ENCODE data around the gene PILRA.
"Not testable (repeated sequence)": the region's sequence is repeated elsewhere in the genome, so short reads cannot be mapped to it uniquely, and the experiment has no call there.

Gene PILRA

DNA sequence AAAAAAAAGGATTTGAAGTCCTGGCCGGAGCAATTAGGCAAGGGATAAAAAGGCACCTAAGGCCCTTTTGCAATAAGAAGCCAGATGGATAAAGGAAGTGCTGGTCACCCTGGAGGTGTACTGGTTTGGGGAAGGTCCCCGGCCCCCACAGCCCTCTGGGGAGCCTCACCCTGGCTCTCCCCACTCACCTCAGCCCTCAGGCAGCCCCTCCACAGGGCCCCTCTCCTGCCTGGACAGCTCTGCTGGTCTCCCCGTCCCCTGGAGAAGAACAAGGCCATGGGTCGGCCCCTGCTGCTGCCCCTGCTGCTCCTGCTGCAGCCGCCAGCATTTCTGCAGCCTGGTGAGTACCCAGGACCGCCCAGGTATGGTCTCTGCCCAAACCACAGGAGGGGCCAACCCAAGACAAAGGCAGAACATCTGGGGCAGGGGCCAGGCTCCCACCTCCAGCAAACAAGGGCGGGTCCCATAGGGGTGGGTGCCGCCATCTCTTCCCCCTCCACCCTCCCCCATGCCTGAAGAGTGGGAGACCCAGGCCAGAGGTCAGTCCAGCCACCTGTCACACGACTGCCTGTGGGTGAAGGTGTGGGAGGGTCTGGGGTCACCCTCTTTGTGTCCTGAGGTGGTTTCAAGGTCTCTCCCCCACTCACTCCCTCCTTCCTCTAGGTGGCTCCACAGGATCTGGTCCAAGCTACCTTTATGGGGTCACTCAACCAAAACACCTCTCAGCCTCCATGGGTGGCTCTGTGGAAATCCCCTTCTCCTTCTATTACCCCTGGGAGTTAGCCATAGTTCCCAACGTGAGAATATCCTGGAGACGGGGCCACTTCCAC, 15.0 kb upstream of the PILRA start, which contains the start of gene PILRB:
TSS of gene PILRB (plus strand) at position 91 of the 830 bp plus-strand sequence. CDS start at position 277, 186 bp downstream.
- DNase-seq, result no peak

DNA sequence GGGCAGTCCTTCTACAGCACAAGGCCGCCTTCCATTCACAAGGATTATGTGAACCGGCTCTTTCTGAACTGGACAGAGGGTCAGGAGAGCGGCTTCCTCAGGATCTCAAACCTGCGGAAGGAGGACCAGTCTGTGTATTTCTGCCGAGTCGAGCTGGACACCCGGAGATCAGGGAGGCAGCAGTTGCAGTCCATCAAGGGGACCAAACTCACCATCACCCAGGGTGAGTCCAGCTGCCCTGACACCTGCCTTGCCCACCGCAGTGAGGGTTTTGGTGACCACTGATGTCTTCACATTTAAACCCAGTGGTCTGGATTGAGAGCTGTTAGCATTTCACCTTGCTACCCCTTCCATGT, 14.5 kb upstream of the PILRA start:
- no peak for DNase-seq

DNA sequence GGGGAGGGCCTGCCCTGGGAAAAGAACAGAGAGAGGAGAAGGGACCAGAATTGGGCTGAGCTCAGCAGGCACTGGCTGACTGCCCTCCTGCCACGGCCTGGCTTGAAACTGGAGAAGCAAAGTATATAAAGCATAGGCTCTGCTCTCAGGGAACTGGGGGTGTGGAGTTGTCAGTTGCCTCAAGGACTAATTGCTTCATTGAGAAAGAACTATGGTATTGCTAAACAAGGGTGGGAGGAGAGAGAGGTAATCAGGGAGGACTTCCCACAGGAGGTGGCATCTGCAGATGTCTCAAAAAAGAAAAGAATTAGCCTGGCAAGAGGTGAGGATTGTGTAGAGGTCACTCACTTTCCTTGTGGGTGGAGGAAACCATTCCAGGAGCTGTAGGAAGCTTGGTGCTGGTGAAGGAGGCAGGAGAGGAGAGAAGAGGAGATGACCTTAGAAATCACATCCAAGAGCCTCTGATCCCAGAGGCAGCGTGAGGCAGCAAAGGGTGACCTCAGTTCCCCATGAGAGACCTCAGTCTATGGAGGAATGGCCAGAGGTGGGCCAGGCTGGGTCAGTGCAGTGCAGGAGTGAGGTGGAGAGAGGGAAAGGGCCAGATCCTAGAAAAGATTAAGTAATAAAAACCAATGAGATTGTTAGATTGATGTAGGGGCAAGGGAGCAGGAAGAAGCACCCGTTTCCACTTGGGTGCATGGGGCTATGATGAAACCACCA, 13.0 kb upstream of the PILRA start:
- no peak for DNase-seq

DNA sequence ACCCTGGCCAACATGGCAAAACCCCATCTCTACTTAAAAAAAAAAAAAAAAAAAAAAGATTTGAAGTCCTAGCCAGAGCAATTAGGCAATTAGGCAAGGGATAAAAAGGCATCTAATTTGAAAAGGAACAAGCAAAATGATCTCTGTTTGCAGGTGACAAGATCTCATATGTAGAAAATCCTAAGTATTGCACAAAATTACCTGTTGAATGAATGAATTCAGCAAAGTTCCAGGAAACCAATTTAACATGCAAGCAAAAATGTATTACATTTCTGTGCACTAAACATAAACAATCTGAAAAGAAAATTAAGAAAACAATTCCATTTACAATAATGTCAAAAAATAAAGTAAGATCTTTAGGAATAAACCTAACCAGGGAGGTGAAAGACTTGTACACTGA, 10.2 kb upstream of the PILRA start:
- no peak for DNase-seq

DNA sequence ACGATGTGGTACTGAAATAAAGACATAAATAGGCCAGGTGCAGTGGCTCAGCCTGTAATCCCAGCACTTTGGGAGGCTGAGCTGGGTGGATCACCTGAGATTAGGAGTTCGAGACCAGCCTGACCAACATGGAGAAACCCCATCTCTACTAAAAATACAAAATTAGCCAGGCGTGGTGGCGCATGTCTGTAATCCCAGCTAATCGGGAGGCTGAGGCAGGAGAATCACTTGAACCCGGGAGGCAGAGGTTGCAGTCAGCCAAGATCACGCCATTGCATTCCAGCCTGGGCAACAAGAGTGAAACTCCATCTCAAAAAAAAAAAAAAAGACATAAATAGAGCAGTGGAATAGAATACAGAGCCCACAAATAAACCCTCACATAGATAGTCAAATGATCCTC, 9.5 kb upstream of the PILRA start:
- DNase-seq, result not testable (repeated sequence)

DNA sequence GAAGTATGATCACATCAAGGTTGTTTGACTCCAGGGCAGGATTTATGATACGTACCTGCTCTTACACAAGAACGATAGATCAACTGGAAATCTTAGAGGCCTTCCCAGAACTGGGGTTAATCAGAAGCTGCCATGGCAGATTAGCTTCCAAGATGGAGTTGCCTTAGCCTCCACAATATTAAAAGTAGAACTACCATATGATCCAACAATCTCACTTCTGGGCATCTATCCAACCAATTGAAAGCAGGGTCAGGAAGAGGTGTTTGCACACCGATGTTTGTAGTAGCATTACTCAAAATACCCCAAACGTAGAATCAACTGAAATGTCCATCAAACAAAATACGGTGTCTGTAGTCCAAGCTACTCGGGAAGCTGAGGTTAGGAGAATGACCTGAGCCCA, 8.8 kb upstream of the PILRA start:
- no peak for DNase-seq

DNA sequence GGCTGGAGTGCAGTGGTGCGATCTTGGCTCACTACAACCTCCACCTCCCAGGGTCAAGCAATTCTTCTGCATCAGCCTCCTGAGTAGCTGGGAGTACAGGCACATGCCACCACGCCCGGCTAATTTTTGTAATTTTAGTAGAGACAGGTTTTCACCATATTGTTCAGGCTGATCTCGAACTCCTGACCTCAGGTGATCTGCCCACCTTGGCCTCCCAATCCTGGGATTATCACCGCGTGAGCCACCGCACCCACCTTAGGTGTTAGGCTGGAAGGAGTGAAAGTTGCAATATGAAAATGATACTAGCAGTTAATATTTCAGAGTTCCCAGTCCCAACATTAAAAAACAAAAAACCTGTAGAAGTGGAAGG, 7.3 kb upstream of the PILRA start:
- DNase-seq, result not testable (repeated sequence)

DNA sequence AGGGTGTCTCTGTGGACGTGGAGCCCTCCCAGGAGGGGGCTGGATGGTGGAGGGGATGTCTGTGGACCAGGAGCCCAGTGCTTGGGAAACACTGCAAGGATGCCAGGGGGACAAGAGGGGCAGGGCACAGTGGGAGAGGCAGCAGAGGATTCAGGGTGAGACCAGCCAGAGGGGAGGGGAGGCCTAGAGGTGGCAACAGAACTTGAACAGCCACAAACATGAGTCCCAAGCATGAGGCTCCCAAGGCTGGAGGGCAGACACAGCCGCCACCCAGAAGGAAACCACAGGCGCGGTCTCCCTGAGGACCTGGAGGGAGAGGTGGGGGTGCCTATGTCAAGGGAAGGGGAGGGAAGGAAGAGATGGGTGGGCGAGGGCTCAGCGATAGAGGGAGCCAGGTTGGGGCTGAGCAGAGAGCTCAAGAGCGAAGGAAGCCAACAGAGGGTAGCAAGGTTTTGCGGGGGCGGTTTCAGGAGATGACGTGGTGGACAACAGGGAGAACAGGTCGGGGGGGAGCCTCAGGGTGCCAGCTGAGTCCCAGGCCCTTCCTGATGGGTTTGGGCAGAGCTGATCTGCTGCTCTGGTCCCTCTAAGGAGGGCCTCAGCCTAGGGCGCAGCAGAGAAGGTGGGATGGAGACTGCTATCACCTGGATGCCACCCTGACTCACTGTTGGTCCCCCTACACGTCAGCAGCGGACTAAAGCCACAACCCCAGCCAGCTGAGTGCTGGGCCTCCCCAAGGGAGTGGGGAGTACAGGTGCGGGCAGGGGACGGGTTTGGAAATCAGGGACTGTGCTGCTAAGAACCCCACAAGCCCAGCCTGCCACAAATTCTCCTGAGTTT, 6.7 kb upstream of the PILRA start:
- DNase-seq, result no peak

DNA sequence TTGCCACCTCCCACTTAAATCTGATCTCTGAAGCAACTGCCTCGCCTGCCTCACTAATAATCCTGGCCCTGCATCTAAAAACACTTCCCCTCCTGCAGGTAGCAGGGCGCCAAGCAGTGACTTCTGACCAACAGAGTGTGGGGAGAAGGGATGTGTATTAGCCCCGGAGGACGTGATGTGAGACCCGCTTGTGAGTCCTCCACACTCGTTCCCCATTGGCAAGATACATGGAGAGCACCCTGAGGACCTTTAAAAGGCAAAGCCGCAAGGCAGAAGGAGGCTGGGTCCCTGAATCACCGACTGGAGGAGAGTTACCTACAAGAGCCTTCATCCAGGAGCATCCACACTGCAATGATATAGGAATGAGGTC, 6.1 kb upstream of the PILRA start:
- no peak for DNase-seq

DNA sequence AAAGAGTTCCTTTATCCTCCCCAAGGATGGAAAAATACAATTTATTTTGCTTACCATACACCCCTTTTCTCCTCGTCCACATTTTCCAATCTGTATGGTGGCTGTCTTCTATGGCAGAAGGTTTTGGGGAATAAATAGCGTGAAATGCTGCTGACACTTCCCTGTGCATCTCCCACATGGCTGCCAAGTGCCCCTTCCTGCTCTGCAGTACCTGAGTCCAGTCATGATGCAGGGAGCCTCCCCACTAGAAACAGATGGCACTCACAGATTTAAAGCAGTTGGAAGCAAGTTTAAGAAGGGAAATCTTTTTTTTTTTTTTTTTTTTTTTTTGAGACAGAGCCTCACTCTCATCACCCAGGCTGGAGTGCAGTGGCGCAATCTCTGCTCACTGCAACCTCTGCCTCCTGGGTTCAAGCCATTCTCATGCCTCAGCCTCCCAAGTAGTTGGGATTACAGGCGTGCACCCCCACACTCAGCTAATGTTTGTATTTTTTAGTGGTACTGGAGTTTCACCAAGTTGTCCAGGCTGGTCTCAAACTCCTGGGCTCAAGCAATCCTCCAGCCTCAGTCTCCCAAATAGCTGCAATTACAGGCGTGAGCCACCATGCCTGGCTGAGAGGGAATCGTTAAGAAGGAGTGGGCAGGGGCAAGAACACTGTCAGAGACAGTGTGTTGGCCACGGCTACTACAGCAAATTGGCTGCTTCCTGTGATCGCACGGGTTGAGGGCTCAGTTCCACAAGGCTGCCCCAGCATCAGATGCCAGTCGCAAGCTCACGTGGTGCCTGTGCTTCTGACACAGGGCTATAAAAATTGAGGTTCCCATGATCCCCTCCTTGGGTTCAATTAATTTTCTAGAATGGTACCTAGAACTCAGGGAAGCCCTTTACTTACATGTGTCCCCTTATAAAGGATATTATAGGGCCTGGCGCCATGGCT, 5.3 kb upstream of the PILRA start:
- DNase-seq, result no peak

DNA sequence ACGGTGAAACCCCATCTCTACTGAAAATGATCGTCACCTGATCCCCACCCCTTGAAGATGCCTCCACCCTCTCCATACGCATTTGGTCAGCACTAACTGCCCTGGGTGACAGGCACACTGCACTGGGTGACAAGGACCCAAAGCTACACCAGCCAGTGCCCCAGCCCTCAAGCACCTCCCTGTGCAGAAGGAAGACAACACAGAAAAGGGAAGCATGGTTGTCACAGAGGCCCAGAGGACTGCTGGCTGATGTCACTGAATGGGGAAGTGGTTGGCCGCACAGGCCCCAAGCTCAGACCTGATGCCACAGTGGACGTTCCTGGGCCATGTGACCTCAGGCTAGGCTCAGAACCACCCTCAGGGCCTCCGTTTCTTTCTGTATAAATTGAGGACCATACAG, 4.2 kb upstream of the PILRA start:
- no peak for DNase-seq

DNA sequence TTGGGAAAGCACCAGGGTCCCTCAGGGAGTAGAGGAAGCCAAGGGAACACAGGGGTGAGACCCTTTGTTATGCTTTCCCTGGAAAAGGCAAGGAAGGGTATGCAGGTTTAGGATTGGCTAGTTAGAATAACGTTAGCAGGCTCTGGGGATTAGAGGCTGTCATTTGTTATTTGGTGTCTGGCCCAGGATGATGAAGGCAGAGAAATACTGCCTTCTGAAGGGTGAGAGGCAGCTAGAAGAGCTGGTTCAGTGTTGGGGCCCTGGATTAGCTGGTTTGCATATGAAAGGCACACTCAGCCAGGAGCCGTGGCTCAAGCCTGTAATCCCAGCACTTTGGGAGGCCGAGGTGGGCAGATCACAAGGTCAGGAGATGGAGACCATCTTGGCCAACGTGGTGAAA, 3.0 kb upstream of the PILRA start:
- DNase-seq, result no peak

DNA sequence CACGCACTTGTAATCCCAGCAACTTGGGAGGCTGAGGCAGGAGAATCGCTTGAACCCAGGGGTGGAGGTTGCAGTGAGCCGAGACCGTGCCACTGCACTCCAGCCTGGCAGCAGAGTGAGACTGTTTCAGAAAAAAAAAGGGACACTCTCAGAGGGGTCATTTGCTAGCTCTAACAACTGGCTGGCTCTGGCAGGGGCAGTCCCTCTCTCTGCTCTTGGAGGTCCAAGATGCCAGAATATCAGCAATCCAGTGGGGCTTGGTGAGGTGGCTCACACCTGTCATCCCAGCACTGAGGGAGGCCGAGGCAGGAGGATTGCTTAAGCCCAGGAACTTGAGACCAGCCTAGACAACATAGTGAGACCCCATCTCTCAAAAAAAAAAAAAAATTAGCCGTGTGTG, 2.5 kb upstream of the PILRA start:
- DNase-seq, result no peak

DNA sequence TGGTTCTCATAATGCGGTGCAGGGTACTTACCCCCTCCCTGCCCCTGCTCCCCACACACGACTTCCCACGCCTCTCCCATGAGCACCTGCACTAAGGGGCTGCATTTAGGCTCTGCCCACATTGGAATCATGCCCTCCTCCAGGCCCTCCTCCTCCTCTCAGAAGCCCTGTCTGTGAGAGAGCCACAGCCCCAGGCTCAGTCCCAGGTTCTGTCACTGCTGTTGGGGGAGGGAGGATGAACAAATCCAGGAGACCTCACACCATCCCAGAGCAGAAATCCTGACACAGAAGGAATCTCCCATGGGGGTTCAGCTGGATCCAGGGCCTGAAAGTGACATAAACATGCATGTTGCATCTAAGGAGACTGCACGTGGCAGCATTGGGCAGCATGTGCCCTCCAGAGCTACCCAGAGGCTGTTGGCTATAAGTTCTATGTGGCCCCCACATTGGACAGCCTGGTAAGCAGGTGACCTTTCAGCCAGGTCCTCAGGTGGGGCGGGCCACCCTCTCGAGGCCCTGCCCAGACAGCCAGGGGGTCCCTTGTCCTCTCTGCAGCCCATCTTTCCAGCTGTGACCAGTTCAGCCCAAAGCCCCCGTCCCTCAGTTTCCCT, 1.6 kb upstream of the PILRA start:
- DNase-seq, result no peak

DNA sequence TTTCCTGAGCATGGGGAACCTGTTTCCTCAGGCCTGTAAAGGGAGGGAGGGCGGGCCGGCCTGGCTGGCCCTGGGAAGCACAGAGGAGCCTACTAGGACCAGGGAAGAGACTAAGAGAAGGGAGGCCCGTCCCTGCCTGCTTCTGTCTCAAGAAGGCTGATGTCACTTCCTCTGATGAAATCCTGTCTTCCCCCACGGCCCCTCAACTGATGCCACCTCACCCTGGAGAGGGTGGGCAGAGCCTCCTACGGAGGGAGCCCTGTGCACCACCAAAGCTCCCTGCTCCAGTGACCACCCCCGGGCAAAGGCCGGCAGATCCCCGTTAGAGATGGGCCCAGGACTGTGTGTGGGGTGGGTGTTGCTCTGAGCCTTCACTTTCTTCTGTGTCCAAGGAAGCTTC, 1.0 kb upstream of the PILRA start:
- DNase-seq, result no peak

DNA sequence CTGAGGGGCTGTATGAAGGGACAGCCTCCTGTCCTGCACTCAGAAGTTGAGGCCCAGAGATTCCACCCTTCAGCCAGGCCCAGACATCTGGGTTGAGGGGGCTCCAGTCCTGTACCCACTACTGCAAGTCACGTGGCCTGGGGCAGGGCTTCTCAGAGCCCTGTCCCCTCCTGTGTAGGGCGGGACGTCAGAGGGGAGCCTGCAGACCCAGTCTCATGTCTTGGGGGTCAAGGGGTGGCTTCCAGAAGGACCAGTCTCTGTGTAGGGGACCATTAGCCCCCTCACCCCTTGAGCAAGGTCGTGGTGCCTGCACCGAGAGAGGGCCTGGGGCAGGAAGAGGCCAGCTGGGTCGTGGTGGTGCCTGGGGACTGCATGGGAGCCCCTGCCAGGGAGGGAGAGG, 593 bp upstream of the PILRA start:
- no peak for DNase-seq

DNA sequence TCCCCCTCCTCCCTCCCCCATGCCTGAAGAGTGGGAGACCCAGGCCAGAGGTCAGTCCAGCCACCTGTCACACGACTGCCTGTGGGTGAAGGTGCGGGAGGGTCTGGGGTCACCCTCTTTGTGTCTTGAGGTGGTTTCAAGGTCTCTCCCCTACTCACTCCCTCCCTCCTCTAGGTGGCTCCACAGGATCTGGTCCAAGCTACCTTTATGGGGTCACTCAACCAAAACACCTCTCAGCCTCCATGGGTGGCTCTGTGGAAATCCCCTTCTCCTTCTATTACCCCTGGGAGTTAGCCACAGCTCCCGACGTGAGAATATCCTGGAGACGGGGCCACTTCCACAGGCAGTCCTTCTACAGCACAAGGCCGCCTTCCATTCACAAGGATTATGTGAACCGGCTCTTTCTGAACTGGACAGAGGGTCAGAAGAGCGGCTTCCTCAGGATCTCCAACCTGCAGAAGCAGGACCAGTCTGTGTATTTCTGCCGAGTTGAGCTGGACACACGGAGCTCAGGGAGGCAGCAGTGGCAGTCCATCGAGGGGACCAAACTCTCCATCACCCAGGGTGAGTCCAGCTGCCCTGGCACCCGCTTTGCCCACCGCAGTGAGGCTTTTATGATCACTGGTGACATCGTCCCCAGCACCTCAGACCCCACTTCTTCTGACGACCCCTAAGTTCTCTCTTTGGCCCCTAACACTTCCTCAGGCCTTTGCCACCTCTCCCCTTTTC, 747 bp downstream of the PILRA start:
- not testable (repeated sequence) for DNase-seq

DNA sequence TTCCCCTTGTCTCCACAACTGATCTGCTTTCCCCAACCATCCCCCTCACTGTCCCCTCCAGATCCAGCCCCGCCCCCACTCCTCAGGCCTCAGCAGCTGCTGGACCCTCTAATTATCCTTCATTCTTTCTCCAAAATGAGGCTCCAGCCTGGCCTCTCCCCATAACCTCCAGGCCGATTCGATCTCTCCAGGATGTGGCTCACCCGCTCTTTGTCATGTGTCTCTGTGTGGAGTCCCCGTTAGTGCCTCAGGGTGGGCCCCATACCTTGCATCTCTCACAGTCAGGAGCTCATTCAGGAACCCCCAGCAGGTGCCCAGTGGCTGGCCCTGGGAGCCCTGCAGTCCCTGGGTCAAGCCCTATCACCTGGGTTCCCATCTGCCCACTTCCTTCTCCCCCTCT, 1.3 kb downstream of the PILRA start:
- DNase-seq, result no peak

DNA sequence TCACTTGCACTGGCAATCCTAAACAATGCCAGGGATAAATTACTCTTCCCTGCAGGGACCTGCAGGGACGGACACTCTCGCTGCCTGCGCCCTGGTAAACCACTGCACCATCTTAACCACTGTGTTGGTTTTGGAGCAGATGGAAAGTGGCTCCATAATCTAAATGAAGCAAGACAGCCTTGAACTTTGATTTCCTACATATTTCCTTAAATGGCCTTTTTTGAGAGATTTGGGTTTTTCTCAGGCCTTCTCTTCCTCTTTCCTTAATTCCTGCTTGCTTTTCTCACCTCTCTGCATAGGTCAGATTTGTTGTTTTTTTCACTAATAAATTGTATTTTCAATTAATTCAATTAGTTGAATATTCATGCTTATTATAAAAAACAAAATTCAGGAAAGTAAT, 2.8 kb downstream of the PILRA start:
- no peak for DNase-seq

DNA sequence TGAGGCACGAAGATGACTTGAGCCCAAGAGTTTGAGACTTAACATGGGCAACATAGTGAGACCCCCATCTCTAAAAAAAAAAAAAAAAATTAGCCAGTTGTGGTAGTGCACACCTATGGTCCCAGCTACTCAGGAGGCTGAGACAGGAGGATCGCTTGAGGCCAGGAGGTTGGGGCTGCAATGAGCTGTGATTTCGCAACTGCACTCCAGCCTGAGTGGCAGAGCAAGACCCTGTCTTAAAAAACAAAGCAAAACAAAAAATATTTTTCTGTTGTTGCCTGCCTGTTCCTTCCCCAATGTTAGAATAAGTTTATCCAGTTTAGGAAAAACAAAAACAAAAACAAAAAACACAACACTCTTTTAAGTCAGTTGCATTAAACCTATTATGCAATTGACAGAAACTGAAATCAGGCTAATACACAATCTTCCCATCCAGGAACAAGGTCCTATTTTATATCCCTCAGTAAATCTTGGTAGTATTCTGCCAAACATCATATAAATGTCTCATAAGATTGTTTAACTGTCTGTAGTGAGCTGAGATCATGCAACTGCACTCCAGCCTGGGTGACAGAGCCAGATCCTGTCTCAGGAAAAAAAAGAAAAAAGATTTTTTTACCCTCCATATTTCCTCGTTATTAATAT, 4.9 kb downstream of the PILRA start:
- no peak for DNase-seq

DNA sequence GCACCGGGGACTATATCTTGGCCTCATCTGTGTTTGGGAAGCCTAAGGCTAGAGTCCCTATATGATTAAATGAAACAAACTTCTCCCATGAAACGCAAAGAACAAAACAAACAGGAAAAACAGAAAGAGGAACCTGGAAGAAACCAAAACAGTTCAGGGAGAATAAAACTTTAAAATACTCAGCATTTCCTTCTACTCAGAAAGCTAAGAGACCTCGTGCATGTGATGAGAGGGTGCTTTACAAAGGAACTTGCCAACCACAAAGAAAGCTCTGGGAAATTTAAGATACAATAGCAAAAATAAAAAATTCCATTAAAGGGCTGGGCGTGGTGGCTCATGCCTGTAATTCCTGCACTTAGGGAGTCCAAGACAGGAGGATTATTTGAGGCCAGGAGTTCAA, 6.9 kb downstream of the PILRA start:
- DNase-seq, result no peak

Measured in activated T-cell treated with anti-CD3 and anti-CD28 coated beads for 4 hours (primary cell).